Mesothelial cell of epicardium (in vitro differentiated cells): Measurements from ENCODE around the gene DCN. TPM values are rescaled to one million over a fixed set of nuclear protein-coding genes. Genes with fewer than 3 reads are reported as not detected.
"Not testable (repeated sequence)": the region's sequence is repeated elsewhere in the genome, so short reads cannot be mapped to it uniquely, and the experiment has no call there.

Source experiments
- DNase-seq, 2 experiments: peaks; one replicate each; pipeline ENCODE4 v3.0.0; 2021; ENCODE audit warnings: low spot score in 2 of 2; ENCODE audit not compliant: unreplicated experiment in 2 of 2
- H3K27ac Mint-ChIP-seq: 2 replicates; pipeline ENCODE4 v1.8.0; 2021; ENCODE audit warnings: mixed read lengths
- H3K27me3 Mint-ChIP-seq: 2 replicates; pipeline ENCODE4 v1.8.0; 2021; ENCODE audit warnings: low read depth, mixed read lengths
- H3K36me3 Mint-ChIP-seq: 2 replicates; pipeline ENCODE4 v1.8.0; 2021; ENCODE audit warnings: mixed read lengths
- H3K4me1 Mint-ChIP-seq: 2 replicates; pipeline ENCODE4 v1.8.0; 2021; ENCODE audit warnings: mixed read lengths
- H3K4me3 Mint-ChIP-seq: 2 replicates; pipeline ENCODE4 v1.8.0; 2021; ENCODE audit warnings: mild to moderate bottlenecking, moderate library complexity, mixed read lengths
- H3K9me3 Mint-ChIP-seq: 2 replicates; pipeline ENCODE4 v1.8.0; 2021; ENCODE audit warnings: mixed read lengths
- CTCF ChIP-seq: fragments of 200-600 bp; sonication (generic); IDR thresholded peaks from one replicate; pipeline ENCODE4 v1.5.0; 2021; ENCODE audit warnings: antibody characterized with exemption; ENCODE audit not compliant: unreplicated experiment
- total RNA-seq: library from RNA; stranded (reverse); gene quantifications from 3 replicates; pipeline ENCODE4 v1.2.1, GENCODE V29; 2021

Gene DCN
- total RNA-seq, 1 donor from 2014 or later: 1,349 TPM

GRCh38 chr12:91210618-91211017 is 28.0 kb upstream of the DCN start:
- no peaks in the 10 kb centered on the region for H3K27me3 Mint-ChIP-seq
- no peak for TF ChIP-seq CTCF
- H3K36me3 Mint-ChIP-seq: peaks cover 20% of the 10 kb centered on the region
- peaks cover 32% of the 10 kb centered on the region for H3K4me1 Mint-ChIP-seq
- peaks cover 21% of the 10 kb centered on the region for H3K9me3 Mint-ChIP-seq
- H3K27ac Mint-ChIP-seq: peak overlapping the region; percentile 56
- DNase-seq: no peak
- no peak overlapping the region for H3K4me3 Mint-ChIP-seq

- Mint-ChIP-seq H3K27ac (peak overlapping the region; percentile 56), H3K27me3 (no peaks in the 10 kb centered on the region), H3K9me3 (peaks cover 21% of the 10 kb centered on the region), H3K36me3 (peaks cover 20% of the 10 kb centered on the region), H3K4me3 (no peak overlapping the region), H3K4me1 (peaks cover 37% of the 10 kb centered on the region)
- no peak for DNase-seq
- no peak for TF ChIP-seq CTCF
These were observed 27.5 kb upstream of the DCN start for GRCh38 chr12:91210144-91210543.

- peaks cover 13% of the 10 kb centered on the region for H3K9me3 Mint-ChIP-seq
- H3K27me3 Mint-ChIP-seq, H3K27ac Mint-ChIP-seq, H3K4me3 Mint-ChIP-seq, DNase-seq: not testable (repeated sequence)
- H3K4me1 Mint-ChIP-seq: peaks cover 57% of the 10 kb centered on the region
- H3K36me3 Mint-ChIP-seq: peaks cover 12% of the 10 kb centered on the region
These were observed 24.7 kb upstream of the DCN start for GRCh38 chr12:91207301-91207700.

GRCh38 chr12:91205811-91206210 is 23.2 kb upstream of the DCN start:
- no peak for DNase-seq
- no peak for TF ChIP-seq CTCF
- Mint-ChIP-seq H3K27me3 (no peaks in the 10 kb centered on the region), H3K27ac (peak overlapping the region; percentile 71), H3K9me3 (peaks cover 13% of the 10 kb centered on the region), H3K36me3 (peaks cover 12% of the 10 kb centered on the region), H3K4me3 (no peak overlapping the region), H3K4me1 (peaks cover 57% of the 10 kb centered on the region)

- no peak for TF ChIP-seq CTCF
- Mint-ChIP-seq H3K36me3 (peaks cover 18% of the 10 kb centered on the region), H3K27me3 (no peaks in the 10 kb centered on the region), H3K27ac (peak overlapping the region; percentile 71), H3K4me1 (peaks cover 55% of the 10 kb centered on the region), H3K9me3 (peaks cover 18% of the 10 kb centered on the region), H3K4me3 (no peak overlapping the region)
- no peak for DNase-seq
These were observed 21.8 kb upstream of the DCN start for GRCh38 chr12:91204421-91204820.

- Mint-ChIP-seq H3K4me3 (no peak overlapping the region), H3K4me1 (peaks cover 54% of the 10 kb centered on the region), H3K9me3 (peaks cover 26% of the 10 kb centered on the region), H3K36me3 (peaks cover 23% of the 10 kb centered on the region), H3K27me3 (no peaks in the 10 kb centered on the region), H3K27ac (peak overlapping the region; percentile 88)
- no peak for TF ChIP-seq CTCF
- DNase-seq: no peak
These were observed 21.0 kb upstream of the DCN start for GRCh38 chr12:91203610-91204009.
